ENCODE results near the gene NECAB2.
A peak's percentile ranks its signal among the peaks of the same experiment; 100 is the strongest.

Gene NECAB2

DNA sequence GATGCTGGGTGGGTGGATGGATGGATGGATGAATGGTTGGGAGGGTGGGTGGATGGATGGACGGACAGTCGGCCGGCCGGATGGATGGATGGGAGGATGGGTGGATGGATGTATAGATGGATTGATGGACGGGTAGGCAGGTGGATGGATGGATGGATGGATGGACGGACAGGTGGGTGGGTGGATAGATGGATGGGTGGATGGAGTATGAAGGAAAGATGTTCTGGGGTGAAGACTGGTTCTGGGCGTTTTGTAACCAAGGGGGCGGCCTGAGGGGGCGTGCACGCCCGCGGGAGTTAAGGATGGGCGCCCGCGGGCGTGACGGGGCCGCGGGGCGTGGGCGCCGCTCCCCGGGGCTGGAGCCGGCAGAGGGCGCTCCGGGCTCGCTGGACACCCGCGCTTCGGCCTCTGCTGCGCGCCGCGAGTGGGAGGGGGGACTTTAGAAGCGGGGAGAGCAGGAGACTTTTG lies at the start of gene NECAB2:
Gene NECAB2, plus strand, starts transcription at position 407 of the 468 bp plus-strand sequence. CDS start 405 bp downstream, outside the sequence.
- peaks cover 7% of the 10 kb centered on the region for H3K4me1 Mint-ChIP-seq
- H3K36me3 Mint-ChIP-seq (ENCODE audit: low read depth), result no peaks in the 10 kb centered on the region
- peak within 1 kb of the TSS; percentile 53 for H3K4me3 Mint-ChIP-seq
- peak; percentile 58 for DNase-seq
- no peaks in the 10 kb centered on the region for H3K9me3 Mint-ChIP-seq
- ATAC-seq, result no peak
- H3K27ac Mint-ChIP-seq, result no peak within 1 kb of the TSS
- peaks cover 26% of the 10 kb centered on the region for H3K27me3 Mint-ChIP-seq

DNA sequence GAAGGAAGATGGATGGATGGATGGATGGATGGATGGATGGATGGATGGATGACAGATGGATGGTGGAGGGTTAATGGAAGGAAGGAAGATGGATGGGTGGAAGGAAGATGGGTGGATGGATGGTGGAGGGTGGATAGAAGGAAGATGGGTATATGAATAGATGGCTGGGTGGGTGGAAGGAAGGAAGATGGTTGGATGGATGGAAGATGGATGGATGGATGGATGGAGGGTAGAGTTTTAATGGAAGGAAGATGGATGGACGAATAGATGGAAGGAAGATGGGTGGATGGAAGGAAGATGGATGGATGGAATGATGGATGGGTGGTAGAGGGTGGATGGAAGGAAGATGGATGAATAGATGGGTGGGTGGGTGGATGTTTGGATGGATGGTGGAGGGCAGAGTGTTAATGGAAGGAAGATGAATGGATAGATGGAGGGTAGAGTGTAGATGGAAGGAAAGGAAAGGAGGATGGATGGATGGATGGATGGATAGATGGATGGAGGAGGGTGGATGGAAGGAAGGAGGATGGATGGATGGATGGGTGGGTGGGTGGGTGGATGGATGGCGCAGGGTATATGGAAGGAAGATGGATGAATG lies 47.1 kb upstream of the NECAB2 start:
- ATAC-seq (no peak), DNase-seq (no peak)
- Mint-ChIP-seq H3K4me1 (peaks cover 1% of the 10 kb centered on the region), H3K27ac (peak overlapping the region; percentile 18), H3K36me3 (ENCODE audit: low read depth) (peaks cover 33% of the 10 kb centered on the region), H3K4me3 (no peak overlapping the region), H3K9me3 (no peaks in the 10 kb centered on the region), H3K27me3 (no peaks in the 10 kb centered on the region)

- H3K4me3 Mint-ChIP-seq, result no peak overlapping the region
- ATAC-seq (no peak), DNase-seq (no peak)
- no peak overlapping the region for H3K27ac Mint-ChIP-seq
- H3K36me3 Mint-ChIP-seq (ENCODE audit: low read depth), result peaks cover 14% of the 10 kb centered on the region
- no peaks in the 10 kb centered on the region for H3K4me1 Mint-ChIP-seq
- no peaks in the 10 kb centered on the region for H3K9me3 Mint-ChIP-seq
- H3K27me3 Mint-ChIP-seq, result no peaks in the 10 kb centered on the region
Measured at GRCh38 chr16:83923581-83924365, 44.3 kb upstream of the NECAB2 start.

GRCh38 chr16:83924686-83925085 lies 43.4 kb upstream of the NECAB2 start:
- Mint-ChIP-seq H3K27ac (no peak overlapping the region), H3K4me3 (no peak overlapping the region), H3K9me3 (no peaks in the 10 kb centered on the region), H3K4me1 (no peaks in the 10 kb centered on the region), H3K36me3 (ENCODE audit: low read depth) (peaks cover 6% of the 10 kb centered on the region), H3K27me3 (no peaks in the 10 kb centered on the region)
- ATAC-seq (no peak), DNase-seq (no peak)

- ATAC-seq, result no peak
- H3K27me3 Mint-ChIP-seq, result no peaks in the 10 kb centered on the region
- no peak overlapping the region for H3K4me3 Mint-ChIP-seq
- no peaks in the 10 kb centered on the region for H3K9me3 Mint-ChIP-seq
- H3K27ac Mint-ChIP-seq, result no peak overlapping the region
- H3K36me3 Mint-ChIP-seq (ENCODE audit: low read depth), result peaks cover 3% of the 10 kb centered on the region
- H3K4me1 Mint-ChIP-seq, result no peaks in the 10 kb centered on the region
- DNase-seq, result no peak
Measured at GRCh38 chr16:83925095-83925905, 42.7 kb upstream of the NECAB2 start.

DNA sequence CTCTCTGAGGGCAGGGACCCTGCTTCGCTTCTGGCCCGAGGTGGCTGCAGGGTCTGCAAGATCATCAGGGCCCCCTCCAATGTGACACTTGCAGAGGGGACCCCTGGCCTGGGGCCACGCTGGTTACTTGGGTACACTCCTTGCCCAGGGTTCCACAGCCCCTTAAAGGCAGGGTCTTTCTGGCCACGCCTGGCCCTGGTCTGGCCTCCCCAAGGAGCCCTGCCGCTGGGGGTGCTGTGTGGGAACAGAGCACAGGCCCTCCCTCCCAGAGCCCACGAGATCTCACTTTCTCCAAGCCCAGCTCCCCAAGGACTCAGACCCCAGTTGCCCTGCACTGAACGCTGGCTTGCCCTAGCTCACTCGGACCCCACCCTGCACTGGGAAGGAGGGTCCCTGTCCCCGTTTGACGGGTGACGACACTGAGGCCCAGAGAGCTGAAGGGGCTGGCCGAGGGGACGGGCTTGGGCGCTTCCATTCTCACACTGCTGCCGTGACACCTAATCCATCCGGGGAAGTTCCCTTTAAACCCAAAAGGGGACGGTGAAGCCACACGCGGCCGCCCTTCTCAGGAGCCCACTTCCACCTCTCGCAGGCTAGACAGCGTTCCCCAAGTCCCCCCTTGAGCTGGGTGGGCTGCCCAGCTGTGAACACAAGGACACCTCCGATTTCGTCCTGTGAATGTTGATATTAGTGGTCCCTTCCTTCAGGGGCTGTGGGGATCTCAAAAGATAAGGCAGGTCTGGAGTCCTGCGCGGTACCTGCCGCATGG lies 41.9 kb upstream of the NECAB2 start:
- Mint-ChIP-seq H3K4me3 (no peak overlapping the region), H3K36me3 (ENCODE audit: low read depth) (no peaks in the 10 kb centered on the region), H3K27me3 (no peaks in the 10 kb centered on the region), H3K9me3 (no peaks in the 10 kb centered on the region), H3K4me1 (no peaks in the 10 kb centered on the region), H3K27ac (no peak overlapping the region)
- DNase-seq (no peak), ATAC-seq (no peak)

DNA sequence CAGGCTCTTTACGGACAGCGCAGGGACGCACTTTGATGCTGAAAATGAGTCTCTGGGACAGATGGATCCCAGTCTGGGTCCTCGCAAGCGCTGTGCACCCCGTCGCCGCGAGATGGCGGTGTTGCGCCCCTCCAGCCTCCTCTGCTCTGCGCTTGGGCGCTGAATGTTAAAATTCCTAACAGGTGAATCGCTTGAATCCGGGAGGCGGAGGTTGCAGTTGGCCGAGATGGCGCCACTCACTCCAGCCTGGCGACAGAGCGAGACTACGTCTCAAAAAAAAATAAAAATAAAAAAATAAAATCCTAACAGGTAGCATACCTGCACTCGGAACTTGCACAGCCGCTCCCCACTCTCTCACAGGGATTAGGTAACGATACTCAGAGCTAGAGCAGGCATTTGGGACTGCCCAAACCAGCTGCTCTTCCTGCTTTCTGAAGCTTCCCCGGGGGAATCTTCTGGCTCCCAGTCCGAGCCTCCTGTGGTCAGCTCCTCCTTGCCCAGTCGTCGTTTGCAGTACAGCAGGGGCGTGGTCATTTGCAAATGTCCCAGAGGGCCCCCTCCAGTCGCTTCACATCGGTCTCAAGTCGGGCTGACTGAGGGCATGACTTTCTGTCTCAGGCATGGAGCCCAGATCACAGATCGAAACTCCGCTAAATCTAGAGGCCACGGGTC lies 41.2 kb upstream of the NECAB2 start:
- no peak overlapping the region for H3K27ac Mint-ChIP-seq
- H3K36me3 Mint-ChIP-seq (ENCODE audit: low read depth), result no peaks in the 10 kb centered on the region
- no peaks in the 10 kb centered on the region for H3K9me3 Mint-ChIP-seq

DNA sequence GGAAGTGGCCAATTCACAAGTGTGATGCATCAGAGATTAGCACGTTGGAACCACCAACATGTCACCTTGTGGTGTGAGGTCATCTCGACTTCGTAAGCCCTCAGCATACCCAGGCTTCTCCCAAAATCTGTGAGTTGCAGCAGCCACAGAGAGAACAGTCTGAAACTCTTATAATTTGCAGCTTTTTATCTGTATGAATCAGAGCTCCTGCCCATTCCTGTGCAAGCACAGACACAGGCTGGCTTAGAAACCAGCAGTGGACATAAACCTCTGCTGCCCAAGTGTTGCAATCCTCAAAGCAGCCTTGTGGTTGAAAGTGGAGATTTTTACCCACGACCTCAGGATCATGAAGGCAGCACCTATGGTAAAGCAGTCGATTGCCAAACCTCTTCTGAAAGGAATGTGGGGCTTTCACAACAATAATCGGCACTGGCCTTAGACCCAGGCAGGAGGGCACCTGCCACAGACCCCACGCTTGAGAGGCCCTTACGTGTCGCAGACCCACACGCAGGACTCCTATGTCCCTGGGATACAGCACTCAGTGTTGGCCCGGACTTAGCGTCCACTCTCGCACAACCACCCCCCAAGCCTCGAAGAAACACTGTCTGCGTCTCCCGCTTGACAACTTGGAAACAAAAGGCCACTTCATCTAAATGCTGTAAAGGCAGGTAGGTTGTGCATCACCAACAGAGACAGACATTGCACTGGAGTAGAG lies 39.5 kb upstream of the NECAB2 start:
- Mint-ChIP-seq H3K27me3 (no peaks in the 10 kb centered on the region), H3K36me3 (ENCODE audit: low read depth) (no peaks in the 10 kb centered on the region), H3K4me1 (no peaks in the 10 kb centered on the region), H3K27ac (no peak overlapping the region), H3K4me3 (no peak overlapping the region), H3K9me3 (no peaks in the 10 kb centered on the region)
- ATAC-seq, result no peak
- no peak for DNase-seq

More for the DNA sequence above, 41.2 kb upstream of the NECAB2 start:
- H3K4me3 Mint-ChIP-seq, result no peak overlapping the region
- DNase-seq, result peak; percentile 81
- no peaks in the 10 kb centered on the region for H3K4me1 Mint-ChIP-seq
- H3K27me3 Mint-ChIP-seq, result no peaks in the 10 kb centered on the region
- ATAC-seq, result peak; percentile 66

DNA sequence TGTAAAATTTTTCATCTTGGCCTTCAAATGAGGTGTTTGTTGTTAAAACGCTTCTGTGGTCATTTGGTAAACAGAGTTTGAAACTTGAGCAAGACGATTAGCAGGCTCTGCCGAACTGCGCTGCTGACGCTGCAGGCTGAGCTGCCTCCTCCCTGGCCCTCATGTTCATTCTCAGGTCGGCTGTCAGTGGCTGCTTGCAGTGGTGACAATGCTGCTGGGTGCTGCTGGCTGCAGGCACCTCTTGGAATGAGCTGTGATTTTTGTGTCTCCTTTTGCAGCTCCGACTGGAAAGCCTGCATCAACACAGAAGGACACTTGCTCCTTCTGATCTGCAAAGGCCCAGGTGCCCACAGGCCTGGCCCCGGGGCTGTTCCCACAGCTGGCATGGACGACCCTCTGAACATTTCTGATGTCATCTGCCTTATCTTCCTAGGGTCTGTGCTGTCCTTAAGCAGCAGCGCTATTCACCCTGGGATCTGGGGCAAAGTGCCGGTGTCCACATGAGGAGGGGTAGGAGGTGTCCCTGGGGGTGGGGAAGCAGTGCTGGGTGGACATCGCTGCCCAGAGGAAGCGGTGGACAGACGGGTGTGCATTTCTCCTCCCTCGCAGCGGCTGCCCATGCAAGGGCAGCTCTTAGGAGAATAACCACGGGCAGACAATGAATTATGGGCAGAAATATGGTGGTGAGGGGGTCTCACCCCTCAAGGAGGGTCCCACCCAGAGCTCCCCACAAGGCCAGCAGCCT lies 38.1 kb upstream of the NECAB2 start:
- Mint-ChIP-seq H3K4me3 (no peak overlapping the region), H3K27me3 (no peaks in the 10 kb centered on the region), H3K4me1 (no peaks in the 10 kb centered on the region), H3K27ac (no peak overlapping the region), H3K9me3 (no peaks in the 10 kb centered on the region), H3K36me3 (ENCODE audit: low read depth) (no peaks in the 10 kb centered on the region)
- no peak for DNase-seq
- no peak for ATAC-seq

DNA sequence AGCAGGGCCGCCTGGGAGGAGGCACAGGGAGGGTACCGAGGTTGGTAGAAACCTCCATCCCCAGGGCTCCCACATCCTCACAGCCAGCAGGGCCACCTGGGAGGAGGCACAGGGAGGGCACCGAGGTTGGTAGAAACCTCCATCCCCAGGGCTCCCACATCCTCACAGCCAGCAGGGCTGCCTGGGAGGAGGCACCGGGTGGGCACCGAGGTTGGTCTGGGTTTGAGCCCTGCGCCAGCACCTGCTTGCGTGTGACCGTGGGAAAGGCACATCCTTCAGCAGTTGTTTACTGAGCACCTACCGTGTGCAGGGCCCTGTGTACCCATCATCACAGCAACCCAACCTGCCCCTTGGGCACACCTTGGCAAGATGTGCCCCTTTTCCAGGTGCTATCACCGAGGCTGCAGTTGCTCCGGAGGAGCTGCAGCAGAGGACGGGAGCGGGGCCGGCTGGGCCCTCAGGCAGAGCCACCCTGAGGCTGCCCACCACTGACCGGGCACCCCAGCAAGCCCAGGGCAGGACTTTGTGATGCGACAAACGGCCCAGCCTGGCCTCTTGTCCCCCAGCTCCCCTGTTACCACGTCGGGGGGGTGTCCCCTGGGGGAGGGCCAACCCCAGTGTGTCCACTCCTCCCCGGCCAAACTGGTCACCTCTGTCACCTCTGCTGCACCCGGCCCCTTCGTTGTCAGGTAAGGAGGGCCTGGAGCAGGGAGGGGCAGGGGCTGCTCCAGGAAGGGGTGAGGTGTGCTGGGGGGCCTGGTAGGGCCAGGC lies 37.1 kb upstream of the NECAB2 start:
- no peaks in the 10 kb centered on the region for H3K36me3 Mint-ChIP-seq (ENCODE audit: low read depth)
- no peak overlapping the region for H3K4me3 Mint-ChIP-seq
- ATAC-seq (no peak), DNase-seq (no peak)
- H3K27ac Mint-ChIP-seq, result no peak overlapping the region
- no peaks in the 10 kb centered on the region for H3K27me3 Mint-ChIP-seq
- H3K4me1 Mint-ChIP-seq, result no peaks in the 10 kb centered on the region
- H3K9me3 Mint-ChIP-seq, result no peaks in the 10 kb centered on the region

DNA sequence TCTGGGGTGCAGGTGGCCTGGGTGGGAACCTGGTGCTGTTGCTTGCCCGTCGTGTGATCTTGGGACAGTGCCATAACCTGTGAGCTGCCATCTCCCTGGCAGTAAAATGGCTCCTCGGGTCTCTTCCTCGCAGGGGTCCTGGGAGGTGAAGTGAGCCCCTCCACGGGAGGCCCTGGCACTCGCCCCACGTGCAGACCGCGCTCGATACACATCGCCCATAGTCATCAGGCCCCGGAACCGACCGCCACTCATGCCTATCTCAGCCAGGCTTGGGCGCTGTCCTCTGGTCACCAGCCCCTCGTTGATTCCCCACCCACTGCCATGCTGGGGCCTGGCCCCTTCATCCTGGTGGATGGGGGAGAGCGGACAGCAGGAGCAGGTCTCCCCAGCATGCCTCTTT lies 36.5 kb upstream of the NECAB2 start:
- Mint-ChIP-seq H3K36me3 (ENCODE audit: low read depth) (no peaks in the 10 kb centered on the region), H3K27ac (no peak overlapping the region), H3K4me3 (no peak overlapping the region), H3K9me3 (no peaks in the 10 kb centered on the region), H3K4me1 (no peaks in the 10 kb centered on the region), H3K27me3 (no peaks in the 10 kb centered on the region)
- no peak for ATAC-seq
- no peak for DNase-seq

DNA sequence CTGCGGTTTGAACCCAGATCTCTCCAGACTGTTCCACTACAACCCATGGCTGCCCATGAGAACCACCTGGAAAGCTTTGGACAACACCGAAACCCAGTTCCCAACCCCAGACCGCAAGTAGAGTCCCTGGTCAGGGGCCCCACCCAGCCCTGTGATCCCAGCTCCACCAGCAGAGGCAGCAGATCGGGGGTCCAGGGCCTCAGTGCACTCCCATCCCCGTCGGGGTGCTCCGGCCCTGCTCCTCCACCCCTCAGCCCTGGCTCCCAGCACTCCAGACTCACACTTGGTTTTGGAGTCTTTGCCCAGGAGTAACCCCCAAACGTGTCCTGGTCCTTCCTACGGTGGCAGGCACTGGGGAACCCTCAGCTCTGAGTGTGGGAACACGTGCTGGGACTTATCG lies 35.7 kb upstream of the NECAB2 start:
- Mint-ChIP-seq H3K27ac (no peak overlapping the region), H3K4me3 (no peak overlapping the region), H3K27me3 (no peaks in the 10 kb centered on the region), H3K9me3 (no peaks in the 10 kb centered on the region), H3K36me3 (ENCODE audit: low read depth) (no peaks in the 10 kb centered on the region), H3K4me1 (no peaks in the 10 kb centered on the region)
- no peak for DNase-seq
- ATAC-seq, result no peak

Data from activated naive CD8-positive, alpha-beta T cell treated with anti-CD3 and anti-CD28 coated beads, Interleukin-2, amount 50 U/mL, for 24 hours (primary cell).